Panc1 (cell line): ENCODE results near the gene SIN3B. TPM values are rescaled to one million over a fixed set of nuclear protein-coding genes. Genes with fewer than 3 reads are reported as not detected.
"Not testable (repeated sequence)": the region's sequence is repeated elsewhere in the genome, so short reads cannot be mapped to it uniquely, and the experiment has no call there.

Source experiments
- ATAC-seq: fragments of 200-7000 bp; cut with Tn5 transposase; 2 replicates; pipeline ENCODE4 v1.9.1; 2020; ENCODE audit warnings: mild to moderate bottlenecking, moderate library complexity
- BruUV-seq: library from RNA; stranded (reverse); fragments of 400-500 nt; replicated peaks from 2 replicates; lab custom pipeline; 2021; lab: Mats Ljungman, UMichigan
- CTCF ChIA-PET: fragments of 300-600 bp; sonication (Branson Sonifier 250); formaldehyde crosslinking; loops from one replicate; lab custom pipeline; 2022; ENCODE audit warnings: antibody characterized with exemption; lab: Charles Lee
- POLR2A ChIA-PET: fragments of 300-600 bp; sonication (Branson Sonifier 250); formaldehyde crosslinking; loops from one replicate; lab custom pipeline; 2022; ENCODE audit warnings: antibody characterized with exemption; lab: Charles Lee
- DNase-seq: peaks from one replicate; pipeline ENCODE4 v3.0.0-alpha.2; 2010; ENCODE audit warnings: low read depth, low spot score
- H3K27ac ChIP-seq: 2 replicates; pipeline ENCODE4 v1.5.1; 2011; ENCODE audit warnings: mild to moderate bottlenecking, low read length, inconsistent platforms
- H3K27me3 ChIP-seq: fragments of 200-500 bp; sonication (Bioruptor generic); 2 replicates; pipeline ENCODE4 v1.6.0; 2014; ENCODE audit warnings: low read length, inconsistent platforms; ENCODE audit not compliant: control insufficient read depth, insufficient read depth
- H3K36me3 ChIP-seq: fragments of 200-500 bp; sonication (Bioruptor generic); 2 replicates; pipeline ENCODE4 v1.5.1; 2014; ENCODE audit warnings: inconsistent platforms, mild to moderate bottlenecking, low read length, moderate library complexity; ENCODE audit not compliant: control insufficient read depth, insufficient read depth
- H3K4me1 ChIP-seq: 2 replicates; pipeline ENCODE4 v1.5.1; 2011; ENCODE audit warnings: inconsistent platforms, mild to moderate bottlenecking, low read length, moderate library complexity; ENCODE audit not compliant: control insufficient read depth, insufficient read depth
- H3K4me3 ChIP-seq, 2 experiments: 2 replicates each; pipeline ENCODE4 v1.5.1; 2011 to 2012; ENCODE audit warnings: low read depth in 2 of 2, low read length in 2 of 2, mild to moderate bottlenecking in 2 of 2, inconsistent platforms in 1 of 2, moderate library complexity in 1 of 2
- H3K9me3 ChIP-seq: fragments of 200-500 bp; sonication (Bioruptor generic); 2 replicates; pipeline ENCODE4 v1.5.1; 2014; ENCODE audit warnings: low read depth, mild to moderate bottlenecking, inconsistent platforms, low read length, moderate library complexity; ENCODE audit not compliant: control insufficient read depth, insufficient read depth
- POLR2AphosphoS5 ChIP-seq: IDR thresholded peaks from 2 replicates; pipeline ENCODE4 v1.6.1; 2012; ENCODE audit warnings: mild to moderate bottlenecking, low read depth, low read length, moderate library complexity
- SIN3A ChIP-seq: IDR thresholded peaks from 2 replicates; pipeline ENCODE4 v1.6.1; 2012; ENCODE audit warnings: low read depth, mild to moderate bottlenecking, low read length, moderate library complexity, borderline replicate concordance; ENCODE audit not compliant: insufficient read depth
- TCF7L2 ChIP-seq: IDR thresholded peaks from 2 replicates; pipeline ENCODE4 v1.6.1; 2011; ENCODE audit warnings: mild to moderate bottlenecking, low read depth, low read length, inconsistent platforms
- in situ Hi-C: cut with HindIII; loops from 2 replicates; pipeline ENCODE4 v1.10.0; 2016; ENCODE audit warnings: low sequenced_read_pairs, low pct_unique_long_range_greater_than_20kb
- intact Hi-C: fragments of 100-400 bp; cut with micrococcal nuclease; formaldehyde crosslinking; loops from one replicate; pipeline ENCODE4 v1.10.0; 2022; ENCODE audit not compliant: unreplicated experiment
- total RNA-seq: library from RNA; stranded (reverse); gene quantifications from one replicate; pipeline ENCODE4 v1.2.1, GENCODE V29; 2021; ENCODE audit not compliant: unreplicated experiment
- TF ChIP-seq, protein P1 (sequence below), 2 experiments: IDR thresholded peaks; 2 replicates each; pipeline ENCODE4 v1.6.1; 2011 to 2012; ENCODE audit warnings: low read depth in 2 of 2, control low read depth in 1 of 2, low read length in 1 of 2, mild to moderate bottlenecking in 1 of 2, moderate library complexity in 1 of 2; ENCODE audit not compliant: insufficient read depth in 1 of 2
- TF ChIP-seq, protein P2 (sequence below): fragments of 450-650 bp; IDR thresholded peaks from 2 replicates; pipeline ENCODE4 v1.5.1; 2017; ENCODE audit warnings: mild to moderate bottlenecking

The SIN3B gene
- total RNA-seq, 1 experiment from 2014 or later, result 47.0 TPM

DNA sequence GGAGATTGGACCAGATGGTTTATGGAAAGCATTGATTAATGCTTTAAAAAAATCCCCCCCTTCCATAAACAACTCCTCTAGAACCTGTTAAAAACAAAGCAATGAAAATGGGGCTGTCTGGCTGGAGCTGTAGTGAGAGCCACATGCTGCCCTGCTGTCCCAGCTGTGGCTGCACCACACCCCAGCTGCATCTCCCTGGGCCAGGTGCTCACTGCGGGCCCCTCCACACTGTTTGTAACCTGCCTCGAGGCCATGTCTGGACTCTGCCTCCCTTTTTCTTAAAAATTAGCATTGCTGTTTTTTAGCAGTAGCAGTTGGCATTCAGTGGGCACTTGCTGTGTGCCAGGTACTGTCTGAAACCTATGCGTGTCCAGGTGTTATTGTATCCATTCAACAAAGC is 44.4 kb downstream of the SIN3B start:
- TF ChIP-seq POLR2AphosphoS5 (no peak), TCF7L2 (no peak), SIN3A (no peak)
- TF ChIP-seq, protein P1, sequence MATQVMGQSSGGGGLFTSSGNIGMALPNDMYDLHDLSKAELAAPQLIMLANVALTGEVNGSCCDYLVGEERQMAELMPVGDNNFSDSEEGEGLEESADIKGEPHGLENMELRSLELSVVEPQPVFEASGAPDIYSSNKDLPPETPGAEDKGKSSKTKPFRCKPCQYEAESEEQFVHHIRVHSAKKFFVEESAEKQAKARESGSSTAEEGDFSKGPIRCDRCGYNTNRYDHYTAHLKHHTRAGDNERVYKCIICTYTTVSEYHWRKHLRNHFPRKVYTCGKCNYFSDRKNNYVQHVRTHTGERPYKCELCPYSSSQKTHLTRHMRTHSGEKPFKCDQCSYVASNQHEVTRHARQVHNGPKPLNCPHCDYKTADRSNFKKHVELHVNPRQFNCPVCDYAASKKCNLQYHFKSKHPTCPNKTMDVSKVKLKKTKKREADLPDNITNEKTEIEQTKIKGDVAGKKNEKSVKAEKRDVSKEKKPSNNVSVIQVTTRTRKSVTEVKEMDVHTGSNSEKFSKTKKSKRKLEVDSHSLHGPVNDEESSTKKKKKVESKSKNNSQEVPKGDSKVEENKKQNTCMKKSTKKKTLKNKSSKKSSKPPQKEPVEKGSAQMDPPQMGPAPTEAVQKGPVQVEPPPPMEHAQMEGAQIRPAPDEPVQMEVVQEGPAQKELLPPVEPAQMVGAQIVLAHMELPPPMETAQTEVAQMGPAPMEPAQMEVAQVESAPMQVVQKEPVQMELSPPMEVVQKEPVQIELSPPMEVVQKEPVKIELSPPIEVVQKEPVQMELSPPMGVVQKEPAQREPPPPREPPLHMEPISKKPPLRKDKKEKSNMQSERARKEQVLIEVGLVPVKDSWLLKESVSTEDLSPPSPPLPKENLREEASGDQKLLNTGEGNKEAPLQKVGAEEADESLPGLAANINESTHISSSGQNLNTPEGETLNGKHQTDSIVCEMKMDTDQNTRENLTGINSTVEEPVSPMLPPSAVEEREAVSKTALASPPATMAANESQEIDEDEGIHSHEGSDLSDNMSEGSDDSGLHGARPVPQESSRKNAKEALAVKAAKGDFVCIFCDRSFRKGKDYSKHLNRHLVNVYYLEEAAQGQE (IDR thresholded peaks at IDR 0.05; ENCODE audit: insufficient read depth in 1 of 2, low read depth in 2 of 2, low read length in 1 of 2), result no peak
- TF ChIP-seq, protein P2, sequence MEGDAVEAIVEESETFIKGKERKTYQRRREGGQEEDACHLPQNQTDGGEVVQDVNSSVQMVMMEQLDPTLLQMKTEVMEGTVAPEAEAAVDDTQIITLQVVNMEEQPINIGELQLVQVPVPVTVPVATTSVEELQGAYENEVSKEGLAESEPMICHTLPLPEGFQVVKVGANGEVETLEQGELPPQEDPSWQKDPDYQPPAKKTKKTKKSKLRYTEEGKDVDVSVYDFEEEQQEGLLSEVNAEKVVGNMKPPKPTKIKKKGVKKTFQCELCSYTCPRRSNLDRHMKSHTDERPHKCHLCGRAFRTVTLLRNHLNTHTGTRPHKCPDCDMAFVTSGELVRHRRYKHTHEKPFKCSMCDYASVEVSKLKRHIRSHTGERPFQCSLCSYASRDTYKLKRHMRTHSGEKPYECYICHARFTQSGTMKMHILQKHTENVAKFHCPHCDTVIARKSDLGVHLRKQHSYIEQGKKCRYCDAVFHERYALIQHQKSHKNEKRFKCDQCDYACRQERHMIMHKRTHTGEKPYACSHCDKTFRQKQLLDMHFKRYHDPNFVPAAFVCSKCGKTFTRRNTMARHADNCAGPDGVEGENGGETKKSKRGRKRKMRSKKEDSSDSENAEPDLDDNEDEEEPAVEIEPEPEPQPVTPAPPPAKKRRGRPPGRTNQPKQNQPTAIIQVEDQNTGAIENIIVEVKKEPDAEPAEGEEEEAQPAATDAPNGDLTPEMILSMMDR, result no peak
- Histone ChIP-seq H3K4me3 (no peak overlapping the region), H3K36me3 (no peaks in the 10 kb centered on the region; the same call in 1 of the 2 replicates), H3K4me1 (no peaks in the 10 kb centered on the region), H3K9me3 (no peaks in the 10 kb centered on the region), H3K27me3 (no peaks in the 10 kb centered on the region), H3K27ac (no peak overlapping the region)
- ChIA-PET POLR2A (no interaction called here), CTCF (no interaction called here)
- in situ Hi-C loops (no loop called here), intact Hi-C loops (no loop called here)
- DNase-seq (no peak), ATAC-seq (no peak)
- BruUV-seq, result no TSS peak

- Histone ChIP-seq H3K4me3 (no peak overlapping the region), H3K27me3 (no peaks in the 10 kb centered on the region), H3K36me3 (no peaks in the 10 kb centered on the region; the same call in 1 of the 2 replicates), H3K4me1 (no peaks in the 10 kb centered on the region), H3K9me3 (no peaks in the 10 kb centered on the region), H3K27ac (no peak overlapping the region)
- TF ChIP-seq, protein P1 (IDR thresholded peaks at IDR 0.05; ENCODE audit: insufficient read depth in 1 of 2, low read depth in 2 of 2, low read length in 1 of 2), result no peak
- TF ChIP-seq TCF7L2 (no peak), POLR2AphosphoS5 (no peak), SIN3A (no peak)
- TF ChIP-seq, protein P2, result no peak
- ChIA-PET POLR2A (no interaction called here), CTCF (no interaction called here)
- in situ Hi-C loops, result no loop called here
- intact Hi-C loops, result no loop called here
- no TSS peak for BruUV-seq
- DNase-seq (no peak), ATAC-seq (no peak)
Measured at GRCh38 chr19:16874250-16874977, 45.2 kb downstream of the SIN3B start.

GRCh38 chr19:16874978-16875299 is 45.7 kb downstream of the SIN3B start:
- H3K4me3 ChIP-seq, intact Hi-C loops, H3K4me1 ChIP-seq, H3K27ac ChIP-seq, in situ Hi-C loops, CTCF ChIA-PET, H3K27me3 ChIP-seq, H3K9me3 ChIP-seq, H3K36me3 ChIP-seq, POLR2A ChIA-PET, DNase-seq, ATAC-seq, BruUV-seq: not testable (repeated sequence)
